Omental fat pad (tissue), 4 donors: ENCODE measurements around the gene LCN6. TPM values are rescaled to one million over a fixed set of nuclear protein-coding genes. Genes with fewer than 3 reads are reported as not detected.

Source experiments
- ATAC-seq: fragments of 150-250 bp; one replicate; pipeline ENCODE4 v1.9.1; 2016; ENCODE audit warnings: mild to moderate bottlenecking, moderate library complexity; ENCODE audit not compliant: low FRiP score
- DNase-seq: peaks from one replicate; pipeline ENCODE4 v3.0.0-alpha.2; 2019; ENCODE audit warnings: low spot score
- CTCF ChIP-seq, 3 donors: fragments of 450-650 bp; IDR thresholded peaks; one replicate each; pipeline ENCODE4 v1.5.1; 2016 to 2017; ENCODE audit warnings: antibody characterized with exemption in 3 of 3, mild to moderate bottlenecking in 3 of 3, moderate library complexity in 2 of 3
- total RNA-seq, 4 donors: library from RNA; depleted of rRNA; stranded (reverse); fragments of >200 nt; gene quantifications; one replicate each; pipeline ENCODE4 v1.1.0, GENCODE V29; 2016

The LCN6 gene
- total RNA-seq, 4 donors from 2014 or later, result 5.0 to 24.1 (median 9.0) TPM

GRCh38 chr9:136743639-136744211 is 4.6 kb downstream of the LCN6 start:
- no peak for TF ChIP-seq CTCF (IDR thresholded peaks at IDR 0.05)
- ATAC-seq (no peak), DNase-seq (no peak)

GRCh38 chr9:136742591-136743391 is 5.5 kb downstream of the LCN6 start, which contains the start of gene LCN10:
LCN10 (minus strand) TSS chr9:136742940; CDS start chr9:136742903, 37 bp downstream.
- TF ChIP-seq CTCF (IDR thresholded peaks at IDR 0.05), result no peak
- ATAC-seq (no peak), DNase-seq (no peak)

- no peak for ATAC-seq
- TF ChIP-seq CTCF (IDR thresholded peaks at IDR 0.05), result no peak
- DNase-seq, result no peak
Measured at GRCh38 chr9:136741883-136742571, 6.3 kb downstream of the LCN6 start.

- ATAC-seq (no peak), DNase-seq (no peak)
- TF ChIP-seq CTCF (IDR thresholded peaks at IDR 0.05), result no peak
Measured at GRCh38 chr9:136740971-136741882, 7.1 kb downstream of the LCN6 start.

GRCh38 chr9:136740491-136740890 is 7.8 kb downstream of the LCN6 start:
- ATAC-seq, result no peak
- TF ChIP-seq CTCF (IDR thresholded peaks at IDR 0.05), result no peak
- DNase-seq, result no peak

GRCh38 chr9:136740069-136740468 is 8.3 kb downstream of the LCN6 start:
- DNase-seq (no peak), ATAC-seq (no peak)
- TF ChIP-seq CTCF (IDR thresholded peaks at IDR 0.05), result no peak
